Measurements from ENCODE around the gene GOLGA5. TPM values are rescaled to one million over a fixed set of nuclear protein-coding genes. Genes with fewer than 3 reads are reported as not detected.

The GOLGA5 gene
- total and polyA plus RNA-seq, 2 of the 13 experiments (the other 11 are each of a cell fraction or from before 2014, with no cell fraction given) = 31.0 to 40.0 TPM

- WGBS (ENCODE audit: low lambda C conversion rate) = 74% methylated on average over 2 of the region's 2 CpGs
- Histone ChIP-seq H3K27ac (ENCODE audit: extremely low read length, insufficient read depth, low read length) (no peak overlapping the region), H4K20me1 (ENCODE audit: insufficient read depth, low read length) (no peaks in the 10 kb centered on the region), H3K79me2 (ENCODE audit: insufficient read depth, low read length) (no peaks in the 10 kb centered on the region), H3K9me3 (ENCODE audit: low read length) (no peaks in the 10 kb centered on the region), H3K4me3 (replicated peaks in 1 of 3; ENCODE audit: insufficient read depth in 1 of 3, low read depth in 2 of 3, low read length in 3 of 3) (no peak overlapping the region), H3K4me2 (ENCODE audit: low read depth, low read length) (no peak overlapping the region), H3K4me1 (ENCODE audit: insufficient read depth, low read length) (no peaks in the 10 kb centered on the region), H2AFZ (ENCODE audit: low read length) (no peak overlapping the region), H3K9ac (ENCODE audit: insufficient read depth, low read depth, low read length) (no peak overlapping the region), H3K27me3 (ENCODE audit: control insufficient read depth in 1 of 2, insufficient read depth in 2 of 2, low read length in 2 of 2) (no peaks in the 10 kb centered on the region; a peak in 1 of 5 replicates), H3K36me3 (replicated peaks in 1 of 2; ENCODE audit: control insufficient read depth in 1 of 2, insufficient read depth in 2 of 2, low read length in 2 of 2) (peaks cover 14 to 78% of the 10 kb centered on the region in 2 experiments)
- POLR2A ChIA-PET = no interaction called here
- CTCF ChIA-PET (ENCODE audit: low intra/inter-chr PET ratio, low total read pairs) = no interaction called here
- no TSS peak for BruUV-seq (replicated peaks)
- DNase-seq (ENCODE audit: low spot score) = no peak
- no peak for ATAC-seq
- TF ChIP-seq NFIB (CRISPR knock-in tag; IDR thresholded peaks at IDR 0.05; ENCODE audit: borderline replicate concordance) (no peak), MIXL1 (CRISPR knock-in tag; IDR thresholded peaks at IDR 0.05) (no peak)
- no peak for FAIRE-seq
- intact Hi-C loops (cut with micrococcal nuclease; ENCODE audit: unreplicated experiment) = no loop called here
- in situ Hi-C loops (cut with HindIII; ENCODE audit: extremely low pct_ligation_motif_present, low pct_unique_long_range_greater_than_20kb) = no loop called here
Observed at GRCh38 chr14:92830902-92831301, 36.8 kb downstream of the GOLGA5 start.

DNA sequence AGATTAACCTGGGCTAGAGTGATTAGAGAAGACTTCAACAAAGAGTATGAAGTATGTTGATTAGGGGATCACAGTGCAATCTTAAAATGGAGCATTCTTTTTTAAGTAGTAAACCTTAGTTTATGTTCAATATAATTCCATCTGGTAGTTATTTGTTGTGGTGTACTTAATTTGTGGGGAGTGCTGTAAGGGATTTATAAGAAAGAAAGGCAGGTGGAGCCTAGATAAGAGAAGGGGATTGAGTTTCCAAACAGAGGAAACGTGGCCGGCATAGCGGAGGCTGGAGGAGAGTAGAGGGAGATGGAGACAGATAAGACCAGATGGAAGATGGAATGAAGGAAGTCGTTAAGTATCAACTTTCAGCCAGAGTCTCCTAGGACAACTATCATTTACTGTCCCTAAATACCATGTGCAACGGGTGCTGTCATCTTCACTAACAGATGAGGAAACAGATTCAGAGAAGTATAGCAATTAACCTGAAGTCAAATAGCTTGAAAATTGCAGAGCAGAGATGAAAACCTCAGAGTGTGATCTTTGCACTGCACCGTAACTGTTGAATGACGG, 38.1 kb downstream of the GOLGA5 start:
- no peaks in the 10 kb centered on the region for H3K79me2 ChIP-seq (ENCODE audit: insufficient read depth, low read length)
- CTCF ChIA-PET (ENCODE audit: low intra/inter-chr PET ratio, low total read pairs) = no interaction called here
- DNase-seq (ENCODE audit: low spot score) (no peak), ATAC-seq (no peak), FAIRE-seq (no peak)
- no TSS peak for BruUV-seq (replicated peaks)
- H3K9ac ChIP-seq (ENCODE audit: insufficient read depth, low read depth, low read length) = no peak overlapping the region
- POLR2A ChIA-PET = no interaction called here
- no peak overlapping the region for H3K4me3 ChIP-seq (replicated peaks in 1 of 3; ENCODE audit: insufficient read depth in 1 of 3, low read depth in 2 of 3, low read length in 3 of 3)
- no peaks in the 10 kb centered on the region; a peak in 1 of 5 replicates for H3K27me3 ChIP-seq (ENCODE audit: control insufficient read depth in 1 of 2, insufficient read depth in 2 of 2, low read length in 2 of 2)
- H3K27ac ChIP-seq (ENCODE audit: extremely low read length, insufficient read depth, low read length) = no peak overlapping the region
- H3K4me1 ChIP-seq (ENCODE audit: insufficient read depth, low read length) = no peaks in the 10 kb centered on the region
- H3K36me3 ChIP-seq (replicated peaks in 1 of 2; ENCODE audit: control insufficient read depth in 1 of 2, insufficient read depth in 2 of 2, low read length in 2 of 2) = peaks cover 17 to 76% of the 10 kb centered on the region in 2 experiments
- no peaks in the 10 kb centered on the region for H4K20me1 ChIP-seq (ENCODE audit: insufficient read depth, low read length)
- H2AFZ ChIP-seq (ENCODE audit: low read length) = no peak overlapping the region
- H3K9me3 ChIP-seq (ENCODE audit: low read length) = no peaks in the 10 kb centered on the region
- H3K4me2 ChIP-seq (ENCODE audit: low read depth, low read length) = no peak overlapping the region
- intact Hi-C loops (cut with micrococcal nuclease; ENCODE audit: unreplicated experiment) (no loop called here), in situ Hi-C loops (cut with HindIII; ENCODE audit: extremely low pct_ligation_motif_present, low pct_unique_long_range_greater_than_20kb) (no loop called here)
- 54% methylated on average over 7 of the region's 7 CpGs for WGBS (ENCODE audit: low lambda C conversion rate)
- TF ChIP-seq, protein P1, sequence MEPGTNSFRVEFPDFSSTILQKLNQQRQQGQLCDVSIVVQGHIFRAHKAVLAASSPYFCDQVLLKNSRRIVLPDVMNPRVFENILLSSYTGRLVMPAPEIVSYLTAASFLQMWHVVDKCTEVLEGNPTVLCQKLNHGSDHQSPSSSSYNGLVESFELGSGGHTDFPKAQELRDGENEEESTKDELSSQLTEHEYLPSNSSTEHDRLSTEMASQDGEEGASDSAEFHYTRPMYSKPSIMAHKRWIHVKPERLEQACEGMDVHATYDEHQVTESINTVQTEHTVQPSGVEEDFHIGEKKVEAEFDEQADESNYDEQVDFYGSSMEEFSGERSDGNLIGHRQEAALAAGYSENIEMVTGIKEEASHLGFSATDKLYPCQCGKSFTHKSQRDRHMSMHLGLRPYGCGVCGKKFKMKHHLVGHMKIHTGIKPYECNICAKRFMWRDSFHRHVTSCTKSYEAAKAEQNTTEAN (CRISPR knock-in tag; conservative IDR thresholded peaks at IDR 0.05) = no peak
- TF ChIP-seq, protein P2, sequence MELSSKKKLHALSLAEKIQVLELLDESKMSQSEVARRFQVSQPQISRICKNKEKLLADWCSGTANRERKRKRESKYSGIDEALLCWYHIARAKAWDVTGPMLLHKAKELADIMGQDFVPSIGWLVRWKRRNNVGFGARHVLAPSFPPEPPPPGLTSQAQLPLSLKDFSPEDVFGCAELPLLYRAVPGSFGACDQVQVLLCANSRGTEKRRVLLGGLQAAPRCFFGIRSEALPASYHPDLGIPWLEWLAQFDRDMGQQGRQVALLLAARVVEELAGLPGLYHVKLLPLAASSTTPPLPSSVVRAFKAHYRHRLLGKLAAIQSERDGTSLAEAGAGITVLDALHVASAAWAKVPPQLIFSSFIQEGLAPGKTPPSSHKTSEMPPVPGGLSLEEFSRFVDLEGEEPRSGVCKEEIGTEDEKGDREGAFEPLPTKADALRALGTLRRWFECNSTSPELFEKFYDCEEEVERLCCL (CRISPR knock-in tag; IDR thresholded peaks at IDR 0.05; ENCODE audit: borderline replicate concordance) = no peak
- no peak for TF ChIP-seq EZH2 (conservative IDR thresholded peaks at IDR 0.05; ENCODE audit: low read depth, low read length)
- TF ChIP-seq, protein P3, sequence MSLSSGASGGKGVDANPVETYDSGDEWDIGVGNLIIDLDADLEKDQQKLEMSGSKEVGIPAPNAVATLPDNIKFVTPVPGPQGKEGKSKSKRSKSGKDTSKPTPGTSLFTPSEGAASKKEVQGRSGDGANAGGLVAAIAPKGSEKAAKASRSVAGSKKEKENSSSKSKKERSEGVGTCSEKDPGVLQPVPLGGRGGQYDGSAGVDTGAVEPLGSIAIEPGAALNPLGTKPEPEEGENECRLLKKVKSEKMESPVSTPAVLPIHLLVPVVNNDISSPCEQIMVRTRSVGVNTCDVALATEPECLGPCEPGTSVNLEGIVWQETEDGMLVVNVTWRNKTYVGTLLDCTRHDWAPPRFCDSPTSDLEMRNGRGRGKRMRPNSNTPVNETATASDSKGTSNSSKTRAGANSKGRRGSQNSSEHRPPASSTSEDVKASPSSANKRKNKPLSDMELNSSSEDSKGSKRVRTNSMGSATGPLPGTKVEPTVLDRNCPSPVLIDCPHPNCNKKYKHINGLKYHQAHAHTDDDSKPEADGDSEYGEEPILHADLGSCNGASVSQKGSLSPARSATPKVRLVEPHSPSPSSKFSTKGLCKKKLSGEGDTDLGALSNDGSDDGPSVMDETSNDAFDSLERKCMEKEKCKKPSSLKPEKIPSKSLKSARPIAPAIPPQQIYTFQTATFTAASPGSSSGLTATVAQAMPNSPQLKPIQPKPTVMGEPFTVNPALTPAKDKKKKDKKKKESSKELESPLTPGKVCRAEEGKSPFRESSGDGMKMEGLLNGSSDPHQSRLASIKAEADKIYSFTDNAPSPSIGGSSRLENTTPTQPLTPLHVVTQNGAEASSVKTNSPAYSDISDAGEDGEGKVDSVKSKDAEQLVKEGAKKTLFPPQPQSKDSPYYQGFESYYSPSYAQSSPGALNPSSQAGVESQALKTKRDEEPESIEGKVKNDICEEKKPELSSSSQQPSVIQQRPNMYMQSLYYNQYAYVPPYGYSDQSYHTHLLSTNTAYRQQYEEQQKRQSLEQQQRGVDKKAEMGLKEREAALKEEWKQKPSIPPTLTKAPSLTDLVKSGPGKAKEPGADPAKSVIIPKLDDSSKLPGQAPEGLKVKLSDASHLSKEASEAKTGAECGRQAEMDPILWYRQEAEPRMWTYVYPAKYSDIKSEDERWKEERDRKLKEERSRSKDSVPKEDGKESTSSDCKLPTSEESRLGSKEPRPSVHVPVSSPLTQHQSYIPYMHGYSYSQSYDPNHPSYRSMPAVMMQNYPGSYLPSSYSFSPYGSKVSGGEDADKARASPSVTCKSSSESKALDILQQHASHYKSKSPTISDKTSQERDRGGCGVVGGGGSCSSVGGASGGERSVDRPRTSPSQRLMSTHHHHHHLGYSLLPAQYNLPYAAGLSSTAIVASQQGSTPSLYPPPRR (CRISPR knock-in tag; IDR thresholded peaks at IDR 0.05; ENCODE audit: borderline replicate concordance) = no peak
- TF ChIP-seq ETV6 (CRISPR knock-in tag; conservative IDR thresholded peaks at IDR 0.05) = no peak
- TF ChIP-seq, protein P4, sequence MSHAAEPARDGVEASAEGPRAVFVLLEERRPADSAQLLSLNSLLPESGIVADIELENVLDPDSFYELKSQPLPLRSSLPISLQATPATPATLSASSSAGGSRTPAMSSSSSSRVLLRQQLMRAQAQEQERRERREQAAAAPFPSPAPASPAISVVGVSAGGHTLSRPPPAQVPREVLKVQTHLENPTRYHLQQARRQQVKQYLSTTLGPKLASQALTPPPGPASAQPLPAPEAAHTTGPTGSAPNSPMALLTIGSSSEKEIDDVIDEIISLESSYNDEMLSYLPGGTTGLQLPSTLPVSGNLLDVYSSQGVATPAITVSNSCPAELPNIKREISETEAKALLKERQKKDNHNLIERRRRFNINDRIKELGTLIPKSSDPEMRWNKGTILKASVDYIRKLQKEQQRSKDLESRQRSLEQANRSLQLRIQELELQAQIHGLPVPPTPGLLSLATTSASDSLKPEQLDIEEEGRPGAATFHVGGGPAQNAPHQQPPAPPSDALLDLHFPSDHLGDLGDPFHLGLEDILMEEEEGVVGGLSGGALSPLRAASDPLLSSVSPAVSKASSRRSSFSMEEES (CRISPR knock-in tag; IDR thresholded peaks at IDR 0.05) = no peak
- TF ChIP-seq KLF9 (CRISPR knock-in tag; IDR thresholded peaks at IDR 0.05; ENCODE audit: low read depth) = no peak

All from HepG2 (cell line).